ENCODE measurements around the gene MLLT1.
A peak's percentile ranks its signal among the peaks of the same experiment; 100 is the strongest.

The MLLT1 gene

DNA sequence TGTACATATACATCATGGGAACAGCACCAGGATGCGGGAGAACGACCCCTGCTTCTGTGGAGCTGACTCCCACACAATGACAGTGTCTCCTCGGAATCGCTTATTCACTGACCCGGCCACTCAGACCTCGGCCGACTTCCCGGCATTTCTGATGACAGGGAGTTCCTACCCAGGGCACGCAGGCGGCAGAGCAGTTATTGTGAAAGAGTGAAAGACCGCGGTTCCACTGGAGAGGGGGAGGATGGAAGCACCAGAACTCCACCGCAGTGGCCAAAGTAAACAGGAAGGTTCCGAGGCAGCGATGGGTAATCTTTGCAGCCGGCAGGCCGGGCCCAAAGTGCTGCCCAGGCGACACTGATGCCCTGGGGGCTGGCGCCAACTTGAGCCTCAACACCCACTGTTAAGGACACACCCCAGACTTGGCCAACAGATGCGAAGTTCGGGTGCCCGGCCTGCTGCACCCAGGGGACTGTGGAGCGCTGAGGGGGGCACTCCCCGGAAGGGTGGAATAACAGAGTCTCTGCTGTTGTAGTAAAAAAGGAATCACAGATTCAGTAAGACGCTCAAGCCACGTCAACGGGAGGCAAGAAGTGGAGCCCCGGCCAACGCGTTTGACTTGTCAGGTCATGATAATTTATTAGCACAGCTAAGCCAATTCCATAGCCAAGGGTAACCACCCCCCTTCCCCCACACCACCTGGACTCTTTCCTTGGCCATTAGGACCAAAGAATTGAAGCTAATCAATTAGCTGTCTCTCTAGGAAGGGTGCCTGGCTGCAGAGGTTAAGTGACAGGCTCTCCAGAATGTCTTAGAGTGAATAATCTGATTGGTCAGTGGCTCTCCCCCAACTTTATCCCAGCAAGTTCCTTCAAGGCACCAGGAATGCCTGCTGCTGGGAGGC, 5.8 kb downstream of the MLLT1 start:
- DNase-seq: peak in 1 of 2 experiments; percentile 56

- no peak for DNase-seq
These were observed 6.7 kb downstream of the MLLT1 start for GRCh38 chr19:6272913-6273600.

DNA sequence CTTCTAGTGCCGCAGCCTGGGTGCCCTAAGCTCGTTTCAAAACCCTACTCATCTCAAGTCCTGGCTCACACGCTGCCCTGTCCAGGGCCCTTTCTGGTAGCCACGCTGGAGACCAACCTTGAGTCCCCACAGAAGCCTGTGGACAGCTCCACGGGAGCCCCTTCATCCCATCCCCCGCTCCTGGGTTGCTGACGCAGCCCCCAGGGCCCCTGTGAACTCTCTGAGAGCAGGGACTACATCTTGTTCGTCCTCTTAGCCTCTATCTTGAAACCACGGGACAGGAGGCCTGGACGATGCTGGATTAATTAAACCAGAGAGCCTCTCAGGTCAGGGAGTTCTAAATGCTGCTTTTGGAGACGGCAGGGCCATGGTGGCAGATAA, 7.4 kb downstream of the MLLT1 start:
- DNase-seq: no peak

DNA sequence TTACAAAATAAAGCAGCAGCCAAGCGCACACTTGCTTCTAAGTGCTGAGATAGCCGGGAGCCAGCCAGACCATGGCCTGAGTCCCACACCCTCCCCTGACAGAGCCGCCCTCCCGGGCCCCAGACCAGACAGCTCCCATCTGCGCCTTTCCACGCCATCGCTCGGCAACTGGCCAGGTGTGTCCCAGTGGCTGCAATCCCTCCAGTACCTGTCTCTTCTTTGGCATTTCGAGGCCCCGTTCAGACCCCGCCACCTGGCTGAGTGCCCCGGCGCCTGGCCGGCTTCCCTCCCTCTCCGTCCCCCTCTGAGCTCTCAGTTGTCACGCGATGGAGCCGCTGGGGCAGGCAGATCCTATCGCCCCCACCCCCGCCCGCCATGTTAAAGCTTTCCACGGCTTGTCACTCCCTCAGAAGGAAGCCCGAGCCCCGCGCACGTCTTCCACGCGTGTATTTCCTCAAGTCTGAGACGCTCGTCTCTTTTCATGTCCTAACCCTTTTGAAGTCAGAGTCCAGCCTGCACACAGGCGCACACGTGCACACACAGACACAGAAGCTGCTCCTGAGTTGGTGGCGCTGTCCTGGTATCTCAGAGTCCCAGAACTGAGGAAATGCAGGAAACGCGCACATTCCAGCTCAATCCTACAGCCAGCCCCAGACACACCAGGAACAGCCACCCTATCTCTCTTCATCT, 7.9 kb downstream of the MLLT1 start:
- DNase-seq: no peak

DNA sequence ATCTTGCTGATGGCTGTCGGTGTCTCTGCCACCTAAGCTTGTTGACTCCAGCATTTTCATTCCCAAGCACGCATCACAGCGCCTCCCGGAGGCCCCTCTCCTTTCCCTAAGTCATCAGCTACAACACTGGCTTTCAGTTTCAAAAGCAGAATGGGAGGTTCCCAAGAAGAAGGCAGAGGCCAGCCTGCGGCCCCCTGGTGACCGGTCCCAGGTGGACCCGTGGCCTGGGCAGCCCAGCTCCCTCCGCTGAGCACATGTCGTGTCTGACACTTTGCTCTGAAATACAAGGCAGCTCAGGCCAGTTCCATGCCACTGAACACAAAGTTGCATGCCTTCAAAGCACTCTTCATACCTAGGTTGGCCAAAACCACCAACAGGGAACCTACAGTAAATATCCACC, 8.5 kb downstream of the MLLT1 start:
- DNase-seq: no peak

- DNase-seq: no peak
These were observed 9.0 kb downstream of the MLLT1 start for GRCh38 chr19:6270822-6271221.

GRCh38 chr19:6270076-6270745, 9.6 kb downstream of the MLLT1 start:
- DNase-seq: no peak

DNA sequence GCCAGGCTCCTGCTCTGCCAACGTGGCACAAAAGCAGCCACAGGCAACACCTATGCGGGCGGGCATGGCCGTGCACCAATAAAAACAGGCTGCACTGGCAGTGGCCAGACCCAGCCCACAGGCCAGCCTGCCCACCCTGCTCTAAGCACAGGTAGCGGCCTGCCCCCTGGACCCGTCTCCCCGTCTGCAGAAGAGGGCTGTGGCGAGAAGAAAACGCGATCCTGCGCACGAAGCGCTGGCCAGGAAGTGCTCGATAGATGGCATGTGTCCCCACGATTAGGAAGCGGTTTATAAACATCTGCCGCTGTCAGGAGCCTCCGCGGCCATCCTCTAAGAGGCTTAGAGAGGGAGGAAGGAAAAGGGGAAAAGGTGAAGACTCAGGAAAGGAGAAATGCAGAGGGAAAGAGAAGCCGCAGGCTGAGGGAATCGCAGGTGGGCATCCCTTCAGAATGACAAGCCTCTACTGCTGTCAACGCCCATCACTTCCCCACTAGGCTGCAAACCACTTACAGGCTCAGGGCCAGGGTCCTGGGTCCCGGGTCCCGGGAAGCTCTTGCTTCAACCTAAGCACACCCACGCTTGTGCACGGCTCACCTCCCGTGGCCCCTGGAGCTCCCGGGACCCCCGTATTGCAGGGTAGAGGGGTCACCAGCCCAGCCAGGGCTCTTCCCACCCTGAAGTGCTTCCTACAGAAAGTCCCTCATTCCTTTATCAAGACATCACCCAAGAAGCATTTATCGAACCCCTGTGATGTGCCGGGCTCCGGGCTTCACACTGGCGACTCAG, 10.5 kb downstream of the MLLT1 start:
- no peak for DNase-seq

DNA sequence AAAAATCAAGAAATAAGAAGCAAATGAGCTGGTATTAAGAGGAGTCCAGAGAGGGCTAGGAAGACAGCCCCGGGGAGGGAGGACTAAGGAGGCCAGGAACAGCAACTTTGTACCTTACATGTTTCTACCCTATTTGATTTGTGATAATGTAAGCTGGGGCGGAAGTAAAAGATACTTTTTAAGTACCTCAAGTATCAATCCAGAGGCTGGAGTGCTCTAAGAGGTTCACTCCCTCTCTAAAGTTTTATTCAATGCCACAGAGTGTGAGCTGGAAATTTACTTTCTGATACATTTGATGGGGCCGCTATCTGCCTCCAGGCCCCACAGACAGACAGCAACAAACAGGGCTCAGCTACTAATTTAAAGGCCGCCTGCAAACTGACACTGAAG, 11.4 kb downstream of the MLLT1 start:
- DNase-seq: no peak

GRCh38 chr19:6267552-6268381, 12.0 kb downstream of the MLLT1 start:
- no peak for DNase-seq

DNA sequence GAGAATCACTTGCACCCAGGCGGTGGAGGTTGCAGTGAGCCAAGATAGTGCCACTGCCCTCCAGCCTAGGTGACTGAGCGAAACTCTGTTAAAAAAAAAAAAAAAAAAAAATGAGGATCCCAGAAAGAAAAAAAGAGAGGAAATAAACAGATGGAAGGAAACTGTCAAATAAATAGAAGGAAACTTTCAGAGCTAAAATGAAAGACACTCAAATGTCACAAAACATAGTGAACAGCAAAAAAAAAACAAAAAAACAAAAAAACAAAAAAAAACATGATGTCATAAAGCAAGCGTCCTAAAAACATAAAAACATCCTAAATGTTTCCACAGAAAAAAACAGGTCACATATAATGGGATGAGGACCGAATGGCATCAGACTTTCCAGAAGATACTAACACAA, 15.0 kb downstream of the MLLT1 start:
- DNase-seq: no peak

GRCh38 chr19:6263735-6264444, 15.9 kb downstream of the MLLT1 start:
- no peak for DNase-seq

GRCh38 chr19:6263306-6263705, 16.5 kb downstream of the MLLT1 start:
- DNase-seq: no peak

DNA sequence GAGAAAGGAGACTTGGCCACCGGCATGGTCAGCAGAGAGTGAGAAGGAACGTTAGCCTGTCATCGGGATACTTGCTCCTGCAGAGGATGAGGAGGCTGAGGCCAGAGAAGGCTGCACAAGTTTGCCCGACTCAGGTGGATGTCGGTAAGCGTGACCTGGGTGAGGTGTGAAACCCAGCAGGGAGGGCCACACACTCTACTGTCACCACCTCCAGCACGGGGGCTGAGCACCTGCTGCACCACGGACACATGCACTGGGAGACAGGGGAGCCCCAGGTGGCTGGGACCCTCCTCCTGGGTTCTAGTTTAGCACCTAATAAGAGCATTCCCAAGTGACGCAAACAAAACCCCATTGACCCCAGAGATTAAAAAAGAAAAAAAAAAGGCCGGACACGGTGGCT, 17.3 kb downstream of the MLLT1 start:
- DNase-seq: no peak

DNA sequence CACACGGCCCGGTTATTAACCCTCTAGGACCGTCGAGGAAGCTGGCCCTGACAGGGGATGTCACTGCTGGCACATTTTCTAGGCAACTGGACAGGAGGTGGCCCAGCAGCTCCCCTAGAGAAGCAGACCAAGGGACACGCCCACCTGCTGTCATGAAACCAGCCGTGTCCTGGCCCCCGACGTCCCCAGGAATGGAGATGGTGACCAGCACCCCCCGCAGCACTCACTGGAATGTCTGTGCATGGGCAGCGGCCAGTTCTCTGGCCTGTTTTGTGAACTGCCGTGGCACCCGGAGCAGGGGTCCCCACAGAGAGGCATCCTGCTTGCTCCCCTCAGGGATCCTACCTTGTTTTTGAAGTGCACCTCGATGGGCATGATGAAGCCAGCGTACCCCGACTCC, 17.9 kb downstream of the MLLT1 start:
- no peak for DNase-seq

GRCh38 chr19:6260912-6261650, 18.7 kb downstream of the MLLT1 start:
- DNase-seq: no peak

DNA sequence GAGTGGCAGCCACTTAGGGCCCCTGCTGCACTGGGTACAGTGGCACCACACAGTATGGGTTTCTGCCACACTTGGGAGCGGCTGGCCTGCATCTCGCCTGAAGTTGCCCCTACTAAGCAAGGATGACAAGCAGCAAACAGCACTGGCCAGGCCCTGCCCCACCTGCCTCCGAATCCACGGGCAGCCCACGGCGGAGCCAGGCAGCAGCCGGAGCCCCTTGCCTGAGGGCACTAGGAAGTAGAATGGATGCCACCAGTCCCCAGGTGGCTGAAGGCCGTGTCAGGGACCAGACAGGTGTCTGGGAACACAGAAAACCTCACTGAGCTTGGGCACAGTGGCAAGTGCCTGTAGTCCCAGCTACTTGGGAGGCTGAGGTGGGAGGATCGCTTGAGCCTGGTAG, 19.4 kb downstream of the MLLT1 start:
- no peak for DNase-seq

DNA sequence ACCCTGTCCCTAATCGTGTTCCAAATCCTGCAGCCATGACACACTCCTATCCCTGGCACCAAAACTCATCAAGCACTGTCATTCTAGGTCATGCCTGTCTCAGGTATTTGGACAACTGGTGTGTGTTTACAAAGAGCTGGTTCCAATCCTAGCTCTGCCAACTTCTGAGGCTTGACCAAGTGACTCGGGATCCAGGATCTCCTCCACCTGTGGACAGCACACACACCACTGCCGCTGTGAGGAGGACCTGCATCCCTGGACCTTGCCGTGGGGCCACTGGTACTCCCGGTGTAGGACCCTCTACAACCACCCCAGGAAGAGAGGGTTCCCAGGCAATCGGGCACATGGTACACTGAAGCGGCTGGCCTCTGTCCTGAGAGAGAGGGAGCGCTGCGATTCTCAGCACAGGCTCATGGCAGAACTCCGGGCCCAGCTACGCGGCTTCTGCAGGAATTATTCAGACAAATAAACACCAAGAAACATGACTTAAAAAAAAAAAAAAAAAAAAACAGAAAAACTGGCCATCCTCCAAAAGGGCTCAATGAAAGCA, 20.4 kb downstream of the MLLT1 start:
- no peak for DNase-seq

- no peak for DNase-seq
These were observed 20.9 kb downstream of the MLLT1 start for GRCh38 chr19:6258812-6259311.

All from SW 1271 (cell line).